ENCODE results near the gene PILRA. TPM values are rescaled to one million over a fixed set of nuclear protein-coding genes. Genes with fewer than 3 reads are reported as not detected.
A peak's percentile ranks its signal among the peaks of the same experiment; 100 is the strongest.

The PILRA gene
- polyA plus RNA-seq, 1 donor (not counting 4 experiments of a cell fraction or from before 2014, with no cell fraction given), result 0.33 TPM

- peak overlapping the region; percentile 99 for H3K9ac ChIP-seq (ENCODE audit: control insufficient read depth, extremely low read depth, insufficient read depth, low read length)
- H3K27me3 ChIP-seq (ENCODE audit: control insufficient read depth, extremely low read depth, insufficient read depth, low read length), result no peaks in the 10 kb centered on the region
- peaks cover 37% of the 10 kb centered on the region for H3K79me2 ChIP-seq (ENCODE audit: control insufficient read depth, insufficient read depth, low read length)
- peak overlapping the region; percentile 72 for H2AFZ ChIP-seq (ENCODE audit: control insufficient read depth, low read length)
- DNase-seq (ENCODE audit: low read depth, low spot score) (peak; percentile 98), FAIRE-seq (no peak)
- H3K4me1 ChIP-seq (ENCODE audit: control insufficient read depth, extremely low read depth, insufficient read depth, low read length), result peaks cover 24% of the 10 kb centered on the region
- peaks cover 4% of the 10 kb centered on the region for H4K20me1 ChIP-seq (ENCODE audit: control insufficient read depth, extremely low read depth, insufficient read depth, low read length)
- no peaks in the 10 kb centered on the region for H3K9me3 ChIP-seq (ENCODE audit: control insufficient read depth, low read depth, low read length)
- dilution Hi-C loops (cut with MboI; ENCODE audit: extremely low pct_ligation_motif_present, low sequenced_read_pairs), result no loop called here
- TF ChIP-seq, protein P1, sequence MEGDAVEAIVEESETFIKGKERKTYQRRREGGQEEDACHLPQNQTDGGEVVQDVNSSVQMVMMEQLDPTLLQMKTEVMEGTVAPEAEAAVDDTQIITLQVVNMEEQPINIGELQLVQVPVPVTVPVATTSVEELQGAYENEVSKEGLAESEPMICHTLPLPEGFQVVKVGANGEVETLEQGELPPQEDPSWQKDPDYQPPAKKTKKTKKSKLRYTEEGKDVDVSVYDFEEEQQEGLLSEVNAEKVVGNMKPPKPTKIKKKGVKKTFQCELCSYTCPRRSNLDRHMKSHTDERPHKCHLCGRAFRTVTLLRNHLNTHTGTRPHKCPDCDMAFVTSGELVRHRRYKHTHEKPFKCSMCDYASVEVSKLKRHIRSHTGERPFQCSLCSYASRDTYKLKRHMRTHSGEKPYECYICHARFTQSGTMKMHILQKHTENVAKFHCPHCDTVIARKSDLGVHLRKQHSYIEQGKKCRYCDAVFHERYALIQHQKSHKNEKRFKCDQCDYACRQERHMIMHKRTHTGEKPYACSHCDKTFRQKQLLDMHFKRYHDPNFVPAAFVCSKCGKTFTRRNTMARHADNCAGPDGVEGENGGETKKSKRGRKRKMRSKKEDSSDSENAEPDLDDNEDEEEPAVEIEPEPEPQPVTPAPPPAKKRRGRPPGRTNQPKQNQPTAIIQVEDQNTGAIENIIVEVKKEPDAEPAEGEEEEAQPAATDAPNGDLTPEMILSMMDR (optimal IDR thresholded peaks at IDR 0.05 in 1 of 3, IDR thresholded peaks at IDR 0.05 in 1 of 3, conservative IDR thresholded peaks at IDR 0.05 in 1 of 3; ENCODE audit: extremely low read depth in 1 of 3, insufficient read depth in 2 of 3, low read length in 3 of 3), result no peak
- no peak for TF ChIP-seq EZH2 (IDR thresholded peaks at IDR 0.05; ENCODE audit: low read length)
- H3K9me1 ChIP-seq (ENCODE audit: control insufficient read depth, extremely low read depth, insufficient read depth, low read length), result peaks cover 3% of the 10 kb centered on the region
- H3K4me3 ChIP-seq (ENCODE audit: control insufficient read depth in 2 of 3, extremely low read depth in 1 of 3, insufficient read depth in 2 of 3, low read depth in 1 of 3, low read length in 3 of 3), result peak overlapping the region; percentile 72 to 91 (median 86)
- H3K27ac ChIP-seq (ENCODE audit: control insufficient read depth, insufficient read depth, low read length), result peak overlapping the region; percentile 96
- peaks cover 8 to 29% of the 10 kb centered on the region in 2 experiments for H3K36me3 ChIP-seq (ENCODE audit: control insufficient read depth in 2 of 2, extremely low read depth in 1 of 2, insufficient read depth in 2 of 2, low read length in 2 of 2)
- peak overlapping the region; percentile 96 for H3K4me2 ChIP-seq (ENCODE audit: control insufficient read depth, extremely low read depth, insufficient read depth, low read depth, low read length)
Observed at GRCh38 chr7:100428967-100429636, 55.8 kb downstream of the PILRA start.

DNA sequence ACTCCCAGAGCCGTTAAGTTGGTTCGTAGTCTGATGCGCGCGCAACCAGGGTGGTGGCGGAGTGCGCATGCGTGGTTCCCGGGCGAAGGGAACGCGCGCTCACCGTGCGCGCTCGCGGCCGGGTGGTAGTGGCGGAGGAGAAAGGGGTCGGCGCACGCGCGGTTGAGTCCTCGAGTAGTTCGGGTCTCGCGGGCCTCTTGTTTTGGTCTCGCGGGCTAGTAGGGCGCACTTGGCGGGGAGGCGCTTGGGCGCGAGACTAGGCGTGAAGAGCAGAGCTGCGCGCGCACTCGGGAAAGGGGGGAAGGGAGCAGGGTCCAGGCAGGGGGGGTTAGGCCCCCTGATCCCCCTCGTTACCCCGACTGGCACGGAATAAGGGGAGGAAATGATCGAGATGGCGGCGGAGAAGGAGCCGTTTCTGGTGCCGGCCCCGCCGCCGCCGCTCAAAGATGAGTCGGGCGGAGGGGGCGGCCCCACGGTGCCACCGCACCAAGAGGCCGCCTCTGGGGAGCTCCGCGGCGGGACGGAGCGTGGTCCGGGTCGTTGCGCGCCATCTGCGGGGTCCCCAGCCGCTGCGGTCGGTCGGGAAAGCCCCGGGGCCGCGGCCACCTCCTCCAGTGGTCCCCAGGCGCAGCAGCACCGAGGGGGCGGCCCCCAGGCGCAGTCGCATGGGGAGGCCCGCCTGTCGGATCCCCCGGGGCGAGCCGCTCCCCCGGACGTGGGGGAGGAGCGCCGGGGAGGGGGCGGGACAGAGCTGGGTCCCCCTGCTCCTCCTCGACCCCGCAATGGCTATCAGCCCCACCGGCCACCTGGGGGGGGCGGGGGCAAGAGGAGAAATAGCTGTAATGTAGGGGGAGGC is 56.6 kb downstream of the PILRA start, which contains the start of gene MEPCE:
Gene MEPCE (plus strand): TSS at position 195 of the 856 bp plus-strand sequence. CDS start 188 bp downstream, at position 383.
- FAIRE-seq, result no peak
- H3K4me1 ChIP-seq (ENCODE audit: control insufficient read depth, extremely low read depth, insufficient read depth, low read length), result peaks cover 25% of the 10 kb centered on the region
- dilution Hi-C loops (cut with MboI; ENCODE audit: extremely low pct_ligation_motif_present, low sequenced_read_pairs), result no loop called here

More for the DNA sequence above, 56.6 kb downstream of the PILRA start, which contains the start of gene MEPCE:
- Histone ChIP-seq H3K4me2 (ENCODE audit: control insufficient read depth, extremely low read depth, insufficient read depth, low read depth, low read length) (peak within 1 kb of the TSS; percentile 96), H3K27me3 (ENCODE audit: control insufficient read depth, extremely low read depth, insufficient read depth, low read length) (no peaks in the 10 kb centered on the region), H2AFZ (ENCODE audit: control insufficient read depth, low read length) (peak within 1 kb of the TSS; percentile 72), H3K36me3 (ENCODE audit: control insufficient read depth in 2 of 2, extremely low read depth in 1 of 2, insufficient read depth in 2 of 2, low read length in 2 of 2) (peaks cover 9 to 34% of the 10 kb centered on the region in 2 experiments), H4K20me1 (ENCODE audit: control insufficient read depth, extremely low read depth, insufficient read depth, low read length) (peaks cover 4% of the 10 kb centered on the region), H3K79me2 (ENCODE audit: control insufficient read depth, insufficient read depth, low read length) (peaks cover 42% of the 10 kb centered on the region), H3K9ac (ENCODE audit: control insufficient read depth, extremely low read depth, insufficient read depth, low read length) (peak within 1 kb of the TSS; percentile 99), H3K4me3 (ENCODE audit: control insufficient read depth in 2 of 3, extremely low read depth in 1 of 3, insufficient read depth in 2 of 3, low read depth in 1 of 3, low read length in 3 of 3) (peak within 1 kb of the TSS; percentile 72 to 91 (median 86)), H3K9me3 (ENCODE audit: control insufficient read depth, low read depth, low read length) (no peaks in the 10 kb centered on the region), H3K27ac (ENCODE audit: control insufficient read depth, insufficient read depth, low read length) (peak within 1 kb of the TSS; percentile 96), H3K9me1 (ENCODE audit: control insufficient read depth, extremely low read depth, insufficient read depth, low read length) (peaks cover 3% of the 10 kb centered on the region)
- DNase-seq (ENCODE audit: low read depth, low spot score), result peak; percentile 69
- no peak for TF ChIP-seq EZH2 (IDR thresholded peaks at IDR 0.05; ENCODE audit: low read length)
- TF ChIP-seq, protein P1 (optimal IDR thresholded peaks at IDR 0.05 in 1 of 3, IDR thresholded peaks at IDR 0.05 in 1 of 3, conservative IDR thresholded peaks at IDR 0.05 in 1 of 3; ENCODE audit: extremely low read depth in 1 of 3, insufficient read depth in 2 of 3, low read length in 3 of 3), result no peak

Measured in keratinocyte (primary cell).